HUDEP-2 (cell line): ENCODE data around the gene LBP.
A peak's percentile ranks its signal among the peaks of the same experiment; 100 is the strongest.
"Not testable (repeated sequence)": the region's sequence is repeated elsewhere in the genome, so short reads cannot be mapped to it uniquely, and the experiment has no call there.

Source experiments
- DNase-seq, 76 experiments: peaks; one replicate each; lab custom pipeline; 2025; ENCODE audit not compliant: unreplicated experiment in 76 of 76; lab: John Stamatoyannopoulos, UW

Gene LBP, protein sequence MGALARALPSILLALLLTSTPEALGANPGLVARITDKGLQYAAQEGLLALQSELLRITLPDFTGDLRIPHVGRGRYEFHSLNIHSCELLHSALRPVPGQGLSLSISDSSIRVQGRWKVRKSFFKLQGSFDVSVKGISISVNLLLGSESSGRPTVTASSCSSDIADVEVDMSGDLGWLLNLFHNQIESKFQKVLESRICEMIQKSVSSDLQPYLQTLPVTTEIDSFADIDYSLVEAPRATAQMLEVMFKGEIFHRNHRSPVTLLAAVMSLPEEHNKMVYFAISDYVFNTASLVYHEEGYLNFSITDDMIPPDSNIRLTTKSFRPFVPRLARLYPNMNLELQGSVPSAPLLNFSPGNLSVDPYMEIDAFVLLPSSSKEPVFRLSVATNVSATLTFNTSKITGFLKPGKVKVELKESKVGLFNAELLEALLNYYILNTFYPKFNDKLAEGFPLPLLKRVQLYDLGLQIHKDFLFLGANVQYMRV

DNA sequence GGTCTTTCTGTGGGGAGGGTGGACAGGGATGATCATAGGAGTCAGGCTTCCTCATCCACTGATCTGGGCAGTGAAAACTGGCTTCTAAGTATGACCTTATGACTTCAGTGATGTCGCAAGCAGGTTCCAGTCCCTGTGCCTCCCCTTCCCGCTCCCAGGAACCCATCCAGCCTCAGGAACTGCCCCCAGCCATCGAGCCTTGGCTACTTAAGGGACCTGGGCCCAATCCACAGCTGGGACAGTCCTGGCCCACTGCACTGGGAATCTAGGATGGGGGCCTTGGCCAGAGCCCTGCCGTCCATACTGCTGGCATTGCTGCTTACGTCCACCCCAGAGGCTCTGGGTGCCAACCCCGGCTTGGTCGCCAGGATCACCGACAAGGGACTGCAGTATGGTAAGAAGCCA lies at the start of gene LBP:
TSS of gene LBP (plus strand) at position 236 of the 405 bp plus-strand sequence. CDS start at position 271, 35 bp downstream.
- DNase-seq = no peak

DNA sequence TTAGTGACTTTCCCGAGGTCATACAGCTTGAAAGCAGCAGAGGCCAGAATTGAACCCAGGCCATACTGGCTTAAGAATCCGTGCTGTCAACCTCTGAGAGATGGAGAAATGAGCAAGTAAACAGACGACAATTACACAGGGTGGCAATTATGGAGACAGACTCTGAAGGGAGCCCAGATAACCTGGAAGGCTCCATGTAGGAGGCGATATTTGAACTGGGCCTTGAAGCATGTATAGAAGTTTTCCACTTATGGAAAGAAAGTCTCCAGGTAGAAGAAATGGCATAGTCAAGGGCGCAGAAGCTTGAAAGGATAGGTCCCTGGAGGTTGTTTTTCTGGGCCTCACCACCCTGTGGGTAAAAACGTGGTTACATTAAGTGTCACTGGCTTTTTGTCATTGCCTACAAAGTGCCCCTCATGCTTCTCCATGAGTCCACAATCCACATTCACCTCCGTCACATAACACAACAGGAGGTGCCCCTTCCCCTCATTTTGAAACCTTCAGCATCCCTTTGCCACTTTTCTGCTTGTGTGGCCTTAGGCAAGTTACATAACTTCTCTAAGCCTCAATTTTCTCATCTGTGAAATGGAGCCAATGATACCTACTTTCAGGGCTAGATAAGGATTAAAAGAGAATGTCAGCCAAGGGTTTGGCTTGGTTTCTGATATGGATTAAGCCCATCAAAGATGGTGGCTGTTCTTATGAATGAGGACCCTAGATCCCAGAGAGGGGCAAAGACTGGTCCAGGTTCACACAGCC lies 48.2 kb upstream of the LBP start:
- DNase-seq = no peak

DNA sequence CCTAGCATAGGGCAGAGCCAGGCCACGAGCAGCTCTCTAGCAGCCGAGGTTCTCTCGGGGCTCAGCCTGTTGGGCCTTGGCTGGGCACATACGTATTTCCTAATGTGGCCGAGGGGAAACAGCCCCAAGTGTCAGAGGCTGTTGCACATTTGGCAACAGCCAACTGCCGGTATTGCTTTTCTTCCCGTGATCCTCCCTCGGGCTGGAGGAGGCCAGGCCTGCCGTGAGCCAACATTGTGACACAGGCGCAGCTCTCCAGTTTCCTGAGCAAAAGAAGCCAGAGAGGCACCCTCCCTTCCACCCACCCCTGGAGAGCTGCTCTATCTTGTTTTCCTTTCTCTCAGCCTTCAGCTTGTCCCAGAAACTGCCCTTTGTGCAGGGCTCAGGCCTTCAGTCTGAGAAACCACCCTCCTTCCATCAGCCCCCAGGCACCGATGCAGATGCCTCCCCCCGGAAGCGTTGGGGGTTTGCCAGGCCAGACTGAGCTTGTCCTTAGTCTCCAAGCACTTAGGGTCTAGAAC lies 47.5 kb upstream of the LBP start:
- DNase-seq = no peak

DNA sequence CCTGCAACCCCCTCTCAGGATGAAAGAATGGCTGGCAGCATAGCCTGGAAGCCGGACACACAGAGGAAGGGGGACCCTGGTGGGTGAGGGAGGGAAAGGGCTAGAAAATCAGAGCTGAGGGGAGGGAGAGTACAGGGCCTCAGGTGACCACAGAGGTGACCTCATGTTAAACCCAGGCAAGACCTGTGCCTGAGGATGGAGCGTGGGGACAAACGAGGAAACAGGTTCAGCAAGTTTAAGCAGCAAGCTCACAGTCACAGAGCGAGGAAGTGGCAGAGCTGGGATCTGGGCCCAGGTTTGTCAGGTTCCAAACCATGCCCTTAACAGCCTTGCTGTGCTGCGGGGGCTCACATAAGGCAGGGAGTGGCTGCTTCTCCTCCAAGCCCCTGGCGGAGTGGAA lies 46.3 kb upstream of the LBP start:
- DNase-seq = no peak

DNA sequence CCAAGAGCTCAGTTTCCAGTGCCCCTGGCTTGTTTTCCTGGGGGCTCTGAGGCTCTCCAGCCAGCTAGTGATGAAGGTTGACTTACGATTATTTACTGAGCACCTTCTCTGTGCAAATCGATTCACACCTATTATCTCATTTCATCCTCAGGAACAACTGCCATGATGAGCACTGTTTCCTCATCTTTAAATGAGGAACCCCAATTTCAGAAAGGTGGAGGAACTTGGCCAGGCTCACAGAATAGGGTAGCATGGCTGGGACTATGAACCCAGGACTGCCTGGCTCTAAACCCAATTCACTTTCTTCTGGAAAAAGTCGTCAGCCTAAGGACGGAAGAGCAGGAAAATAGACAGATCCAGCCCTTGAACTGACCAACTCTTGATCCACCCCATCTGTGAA lies 45.8 kb upstream of the LBP start:
- no peak for DNase-seq

DNA sequence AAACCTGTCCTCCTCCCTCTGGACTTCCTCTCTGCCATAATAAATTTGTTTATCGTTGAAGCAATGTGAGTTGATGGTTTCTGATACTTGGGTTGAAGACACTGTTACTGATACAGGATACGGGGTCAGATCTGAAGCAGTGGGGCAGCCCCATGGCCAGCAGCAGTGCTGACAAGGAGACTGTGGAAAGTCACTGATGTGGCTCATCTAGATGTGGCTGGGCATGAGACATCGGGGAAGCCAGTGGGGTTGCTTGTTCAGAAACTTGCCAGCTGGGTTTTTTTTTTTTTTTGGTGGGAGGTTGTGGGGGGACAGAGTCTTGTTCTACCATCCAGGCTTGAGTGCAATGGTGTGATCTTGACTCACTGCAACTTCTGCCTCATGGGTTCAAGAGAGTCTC lies 45.0 kb upstream of the LBP start:
- DNase-seq = no peak

DNA sequence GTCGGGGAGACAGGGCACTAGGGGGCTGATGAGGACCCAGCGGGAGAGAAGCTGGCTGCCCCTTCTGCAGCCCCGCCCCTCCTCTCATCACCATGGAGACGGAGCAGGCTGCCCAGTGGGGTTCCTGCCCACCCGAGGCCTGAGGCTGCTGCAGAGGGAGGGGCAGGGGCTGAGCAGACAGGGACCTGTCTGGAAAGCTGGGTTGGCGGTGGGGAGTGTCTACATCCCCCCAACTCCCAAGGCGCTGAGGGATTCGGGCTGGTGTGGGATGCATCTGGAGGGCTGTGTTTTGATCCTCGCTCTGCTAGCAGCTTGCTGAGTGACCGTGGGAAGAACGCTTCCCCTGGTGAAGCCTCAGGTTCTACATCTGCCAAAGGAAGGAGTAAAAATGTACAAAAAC lies 43.5 kb upstream of the LBP start:
- no peak for DNase-seq

DNA sequence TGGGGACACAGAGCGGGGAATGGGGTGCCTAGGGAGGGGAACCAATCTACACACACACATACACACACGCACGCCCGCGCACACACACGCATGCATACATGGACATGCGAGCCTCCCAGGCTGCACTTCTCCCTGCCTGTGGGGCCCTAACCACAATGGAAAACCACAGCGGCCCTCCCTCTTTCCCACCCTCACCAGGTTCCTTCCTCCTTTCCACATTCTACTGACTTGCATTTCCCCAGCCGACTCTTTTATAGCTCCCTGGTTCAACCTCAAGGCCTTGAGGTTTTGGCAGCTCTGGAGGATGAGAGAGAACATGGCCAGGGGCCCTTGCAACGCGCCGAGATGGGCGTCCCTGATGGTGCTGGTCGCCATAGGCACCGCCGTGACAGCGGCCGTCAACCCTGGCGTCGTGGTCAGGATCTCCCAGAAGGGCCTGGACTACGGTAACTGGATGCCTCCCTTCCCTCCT lies 42.3 kb upstream of the LBP start, which contains the start of gene BPI:
TSS of gene BPI (plus strand) at position 249 of the 472 bp plus-strand sequence. CDS start at position 317, 68 bp downstream.
- DNase-seq = peak in 2 of 76 experiments; percentile 3 to 14

DNA sequence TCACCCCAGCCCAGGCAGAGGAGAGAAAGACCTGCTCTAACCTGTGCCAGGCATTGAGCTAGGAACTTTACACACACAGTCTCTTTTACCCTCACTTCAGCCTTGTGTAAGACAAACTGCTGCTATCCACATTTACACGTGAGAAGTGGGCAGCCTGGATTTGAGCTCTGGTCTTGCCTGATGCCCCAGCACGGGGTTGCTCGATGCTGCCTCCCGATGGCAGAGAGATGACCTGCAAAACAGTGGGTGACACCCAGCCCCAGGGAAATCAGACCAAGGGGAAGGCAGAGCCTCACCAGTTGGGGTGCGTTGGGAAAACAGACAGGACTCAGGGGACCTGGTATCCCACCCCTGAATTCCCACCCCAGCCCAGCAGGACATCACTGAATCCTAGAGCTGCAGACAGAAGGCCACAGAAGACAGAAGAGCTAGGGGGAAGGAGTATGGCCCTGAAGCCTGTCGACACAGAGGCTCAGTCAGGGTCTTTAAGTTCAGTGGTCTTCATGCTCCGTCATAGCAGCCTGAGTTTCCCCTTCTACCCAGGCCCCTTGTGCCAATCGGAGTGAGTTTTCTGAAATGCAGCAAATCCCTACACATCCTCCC lies 41.3 kb upstream of the LBP start:
- DNase-seq = peak in 37 of 76 experiments; percentile 2 to 58 (median 19)

DNA sequence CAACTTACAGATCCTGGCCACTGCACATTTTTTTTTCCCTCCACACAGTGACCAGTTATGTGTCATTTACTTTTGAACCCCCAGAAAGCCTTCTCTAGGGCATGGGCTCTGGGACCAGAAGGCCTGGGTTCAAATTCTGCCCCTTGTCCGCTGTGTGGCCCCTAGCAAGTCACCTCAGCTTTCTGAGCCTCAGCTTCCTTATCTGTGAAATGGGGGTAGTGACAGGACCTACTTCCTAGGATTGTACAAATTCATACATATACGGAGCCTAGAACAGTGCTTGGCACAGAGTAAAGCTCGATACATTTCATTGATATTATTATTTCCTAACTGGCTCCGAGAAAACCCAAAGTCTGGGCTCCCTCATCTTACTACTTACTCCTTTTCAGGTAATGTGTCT lies 40.7 kb upstream of the LBP start:
- no peak for DNase-seq

DNA sequence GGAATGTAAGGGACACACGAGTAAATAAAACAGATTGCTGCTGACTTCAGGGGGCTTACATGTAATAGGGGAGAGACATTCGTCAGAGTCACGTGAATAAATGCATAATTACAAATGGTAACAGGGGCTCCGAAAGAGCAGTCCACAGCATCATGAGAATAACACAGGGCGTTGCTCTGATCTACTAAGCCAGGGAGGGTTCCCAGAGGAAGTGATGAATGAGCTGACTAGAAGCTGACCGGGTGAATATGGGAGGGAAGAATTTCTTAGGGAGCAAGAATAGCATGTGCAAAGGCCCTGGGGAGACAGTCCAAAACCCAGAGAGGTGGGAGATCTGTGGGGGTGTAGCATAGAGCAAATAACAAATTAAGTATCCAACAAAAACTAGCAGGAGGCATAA lies 39.9 kb upstream of the LBP start:
- DNase-seq = no peak

DNA sequence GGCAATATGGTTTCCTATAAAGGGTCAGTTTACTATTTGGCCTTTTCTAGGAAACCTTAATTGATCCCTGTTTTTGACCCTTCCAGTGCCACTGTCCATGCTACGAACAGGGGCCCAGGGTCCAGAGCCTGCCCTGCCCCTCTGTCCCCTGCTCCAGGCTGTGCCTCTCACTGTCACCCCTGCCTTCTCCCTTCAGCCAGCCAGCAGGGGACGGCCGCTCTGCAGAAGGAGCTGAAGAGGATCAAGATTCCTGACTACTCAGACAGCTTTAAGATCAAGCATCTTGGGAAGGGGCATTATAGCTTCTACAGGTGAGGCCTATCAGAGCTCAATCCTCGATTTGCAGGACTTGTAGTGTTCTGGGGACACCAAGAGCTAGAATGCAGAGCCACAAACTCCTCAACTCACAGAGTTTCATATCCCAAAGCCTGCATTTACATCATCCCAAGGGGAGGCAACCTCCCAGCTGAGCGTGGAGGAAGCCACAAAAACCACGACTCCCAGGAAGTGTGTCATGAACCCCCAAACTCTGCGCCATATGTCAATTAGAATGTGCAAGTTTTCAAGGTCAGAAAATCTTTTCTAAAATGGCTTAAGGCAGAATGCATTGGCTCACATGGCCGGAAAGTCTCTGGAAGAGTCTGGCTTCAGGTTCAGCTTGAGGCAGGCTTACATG lies 38.8 kb upstream of the LBP start:
- no peak for DNase-seq

DNA sequence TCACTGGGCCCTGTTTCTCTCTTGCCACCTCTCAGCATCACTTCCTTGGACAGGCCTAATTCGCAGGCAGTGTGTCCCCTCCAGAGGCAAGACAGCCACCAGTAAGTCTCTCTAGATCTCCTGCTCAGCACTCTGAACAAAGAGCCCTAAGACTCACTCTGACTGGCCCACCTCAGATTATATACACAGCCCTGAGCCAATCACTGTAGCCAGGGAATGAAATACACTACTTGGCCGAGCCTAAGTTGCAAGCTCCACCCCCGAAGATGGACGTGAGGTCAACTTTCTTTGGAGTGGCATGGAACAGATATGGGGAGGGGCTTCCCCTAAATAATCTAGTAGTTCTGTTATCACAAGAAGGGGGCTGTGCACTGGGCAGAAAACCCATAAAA lies 38.2 kb upstream of the LBP start:
- no peak for DNase-seq

DNA sequence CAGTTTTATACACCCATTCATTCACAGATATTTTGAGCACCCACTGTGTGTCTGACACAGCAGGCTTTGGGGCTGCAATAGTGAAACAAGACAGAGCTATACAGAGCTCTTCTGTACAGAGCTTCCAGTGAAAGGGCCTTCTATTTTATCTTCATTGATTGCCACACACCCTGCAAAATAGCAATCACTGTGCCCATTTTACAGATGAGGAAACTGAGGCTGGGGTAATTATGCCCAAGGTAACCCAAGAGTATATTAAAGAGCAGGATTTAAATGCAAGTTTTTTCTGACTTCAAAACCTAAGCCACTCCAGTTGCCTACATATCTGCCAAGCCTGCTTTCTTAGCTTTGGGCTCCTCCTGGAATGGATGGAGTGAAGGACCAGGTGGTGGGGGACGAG lies 37.8 kb upstream of the LBP start:
- no peak for DNase-seq

DNA sequence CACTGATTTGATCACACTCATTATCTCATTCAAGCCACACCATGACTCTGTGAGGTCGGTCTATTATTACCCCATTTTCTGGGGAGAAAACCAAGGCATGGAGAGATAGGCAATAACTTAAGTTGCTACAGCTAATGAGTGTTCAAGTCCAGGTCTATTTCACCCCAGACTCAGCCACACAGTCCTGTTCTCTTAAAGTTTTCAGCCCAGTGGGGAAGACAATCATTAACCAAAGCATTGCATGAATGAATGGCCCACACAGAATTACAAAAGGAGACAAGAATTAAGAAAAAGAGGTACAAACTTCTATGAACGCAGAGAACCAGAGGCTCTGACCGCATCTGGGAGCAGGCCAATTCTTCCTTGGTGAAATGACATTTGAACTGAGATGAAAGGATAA lies 35.2 kb upstream of the LBP start:
- no peak for DNase-seq

DNA sequence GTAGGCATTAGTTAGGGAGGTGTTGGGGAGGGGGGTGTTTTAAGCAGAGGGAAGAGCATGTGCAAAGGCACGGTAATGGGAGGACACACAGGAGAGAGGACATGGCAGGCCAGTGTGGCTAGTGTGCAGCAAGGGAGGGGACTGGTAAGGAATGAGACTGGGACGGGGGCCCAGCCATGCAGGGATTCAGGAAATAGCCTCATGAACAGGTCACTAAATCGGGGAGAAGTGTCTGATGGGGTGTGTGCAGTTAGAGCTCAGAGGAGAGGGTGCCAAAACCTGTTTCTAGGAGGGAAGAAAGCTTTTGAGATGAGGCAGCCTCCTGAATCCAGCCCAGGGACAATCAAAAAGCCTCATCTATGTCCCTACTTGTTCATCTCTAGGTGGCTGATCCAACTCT lies 34.8 kb upstream of the LBP start:
- no peak for DNase-seq

DNA sequence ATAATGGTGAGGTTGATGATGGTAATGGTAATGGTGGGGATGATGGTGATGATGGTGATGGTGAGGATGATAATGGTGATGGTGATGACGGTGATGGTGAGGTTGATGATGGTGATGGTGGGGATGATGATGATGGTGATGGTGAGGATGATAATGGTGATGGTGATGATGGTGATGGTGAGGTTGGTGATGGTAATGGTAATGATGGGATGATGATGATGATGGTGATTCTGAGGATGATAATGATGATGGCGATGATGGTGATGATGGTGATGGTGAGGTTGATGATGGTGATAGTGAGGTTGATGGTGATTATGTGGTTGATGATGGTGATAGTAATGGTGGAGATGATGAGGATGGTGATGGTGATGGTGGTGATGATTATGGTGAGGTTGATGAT lies 32.6 kb upstream of the LBP start:
- DNase-seq = no peak

DNA sequence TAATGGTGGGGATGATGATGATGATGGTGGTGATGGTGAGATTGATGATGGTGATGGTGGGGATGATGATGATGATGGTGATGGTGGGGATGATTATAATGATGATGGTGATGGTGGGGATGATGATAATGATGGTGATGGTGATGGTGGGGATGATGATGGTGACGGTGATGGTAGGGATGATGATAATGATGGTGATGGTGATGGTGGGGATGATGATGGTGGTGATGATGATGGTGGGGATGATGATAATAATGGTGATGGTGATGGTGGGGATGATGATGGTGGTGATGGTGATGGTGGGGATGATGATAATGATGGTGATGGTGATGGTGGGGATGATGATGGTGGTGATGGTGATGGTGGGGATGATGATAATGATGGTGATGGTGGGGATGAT lies 31.9 kb upstream of the LBP start:
- not testable (repeated sequence) for DNase-seq

DNA sequence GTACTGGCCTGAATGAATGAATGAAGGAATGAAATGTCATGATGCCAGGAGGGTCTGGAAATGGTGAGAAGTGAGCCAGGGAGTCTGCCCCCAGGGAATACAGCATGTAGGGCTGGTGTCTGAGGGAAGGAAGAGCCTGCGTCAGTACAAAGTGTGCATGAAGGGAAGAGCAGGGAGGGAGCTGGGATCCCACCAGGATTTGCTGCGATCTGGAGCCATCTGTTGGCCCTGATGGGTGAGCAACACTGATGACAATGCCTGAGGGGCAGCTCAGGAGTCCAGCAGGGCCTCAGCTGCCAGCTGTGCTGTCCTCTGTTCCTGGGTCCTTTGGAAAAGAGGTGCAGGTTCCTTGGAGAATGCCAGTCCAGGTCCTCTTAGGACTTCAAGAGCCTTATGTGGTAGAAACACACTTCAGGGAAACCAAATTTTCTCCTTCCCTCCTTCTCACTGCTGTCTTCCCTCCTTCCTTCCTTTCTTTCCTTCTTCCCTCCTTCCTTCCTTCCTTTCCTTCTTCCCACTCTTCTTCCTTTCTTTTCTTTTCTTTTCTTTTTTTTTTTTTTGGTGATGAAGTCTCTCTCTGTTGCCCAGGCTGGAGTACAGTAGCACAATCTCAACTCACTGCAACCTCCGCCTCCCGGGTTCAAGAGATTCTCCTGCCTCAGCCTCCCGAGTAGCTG lies 30.9 kb upstream of the LBP start:
- no peak for DNase-seq

DNA sequence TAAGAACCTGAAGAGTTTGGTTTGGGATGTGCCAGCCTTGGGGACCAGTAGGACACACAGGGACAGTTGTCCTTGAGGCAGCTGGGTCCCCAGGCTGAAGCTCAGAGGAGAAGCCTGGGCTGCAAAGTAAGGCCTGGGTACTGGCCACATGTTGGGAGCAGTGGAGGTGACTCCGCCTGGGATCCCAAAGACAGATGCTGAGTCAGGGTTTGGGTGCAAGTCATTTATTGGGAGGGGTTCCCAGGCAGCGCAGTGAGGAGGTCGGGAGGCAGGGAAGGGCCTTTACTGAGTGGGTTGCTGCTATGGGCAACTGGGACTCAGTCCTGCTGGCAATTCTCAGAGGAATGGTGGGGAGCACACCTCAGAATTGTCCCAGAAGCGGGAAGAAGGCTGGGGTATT lies 29.9 kb upstream of the LBP start:
- DNase-seq = no peak
